ENCODE data around the gene IGFBP6. TPM values are rescaled to one million over a fixed set of nuclear protein-coding genes. Genes with fewer than 3 reads are reported as not detected.

The IGFBP6 gene
- total RNA-seq, 1 donor from 2014 or later, result 10.6 TPM

DNA sequence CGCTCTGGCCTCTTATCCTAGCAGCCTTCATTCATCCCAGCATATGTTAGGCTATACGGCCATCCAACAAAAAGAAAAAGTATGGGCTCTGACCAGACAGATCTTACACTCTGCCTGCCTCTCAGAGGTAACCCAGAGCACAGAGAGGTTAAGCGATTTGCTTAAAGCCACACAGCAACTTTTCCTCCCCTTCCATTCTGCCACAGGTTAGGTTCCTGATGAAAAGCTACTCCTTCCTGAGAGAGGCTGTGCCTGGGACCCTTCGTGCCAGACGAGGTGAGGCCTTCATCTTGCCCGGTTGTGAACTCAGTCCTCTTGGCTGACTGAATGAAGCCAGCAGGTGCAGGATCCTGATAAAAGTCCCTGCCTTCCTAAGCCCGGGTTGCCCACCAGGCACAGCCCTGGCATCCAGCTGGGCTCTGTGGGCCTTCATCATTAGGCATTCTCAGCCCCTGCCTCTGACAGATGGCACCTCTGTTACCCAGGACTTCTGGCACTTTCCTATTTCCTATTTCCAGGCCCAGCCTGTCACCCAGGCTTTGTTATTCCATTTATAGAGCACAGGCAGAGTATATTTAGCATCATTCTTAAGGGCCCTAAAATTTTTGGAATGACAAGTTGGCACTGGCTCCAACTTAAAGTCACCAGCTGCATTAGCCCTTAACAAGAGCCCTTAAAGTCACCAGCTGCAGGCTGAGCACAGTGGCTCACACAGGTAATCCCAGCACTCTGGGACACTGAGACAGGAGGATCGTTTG, 18.6 kb downstream of the IGFBP6 start:
- no peak for DNase-seq (ENCODE audit: low read depth, low spot score)

DNA sequence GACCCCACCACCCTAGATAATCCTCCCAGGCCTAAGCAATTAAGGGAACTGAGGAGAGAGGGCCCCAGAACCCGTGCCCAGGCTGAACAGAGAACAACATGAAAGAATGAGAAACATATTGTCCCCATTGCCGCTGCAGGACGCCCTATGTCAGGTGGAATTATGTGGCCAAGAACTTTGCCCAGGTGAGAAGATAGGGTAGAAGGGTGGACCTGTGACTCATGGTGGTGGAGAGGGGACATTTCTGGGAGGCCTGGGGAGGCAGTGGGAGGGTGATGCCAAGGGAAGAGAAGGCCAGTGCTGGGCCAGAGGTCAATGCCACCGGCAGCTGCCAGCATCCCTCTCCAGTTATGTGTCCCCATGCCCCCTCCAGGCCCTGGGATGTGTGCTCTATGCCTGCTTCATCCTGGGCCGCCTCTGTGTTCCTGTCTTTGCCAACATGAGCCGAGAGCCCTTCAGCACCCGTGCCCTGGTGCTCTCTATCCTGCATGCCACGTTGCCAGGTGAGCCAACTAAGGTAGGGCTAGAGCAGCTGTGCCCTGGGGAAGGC, 21.4 kb downstream of the IGFBP6 start:
- no peak for DNase-seq (ENCODE audit: low read depth, low spot score)

DNA sequence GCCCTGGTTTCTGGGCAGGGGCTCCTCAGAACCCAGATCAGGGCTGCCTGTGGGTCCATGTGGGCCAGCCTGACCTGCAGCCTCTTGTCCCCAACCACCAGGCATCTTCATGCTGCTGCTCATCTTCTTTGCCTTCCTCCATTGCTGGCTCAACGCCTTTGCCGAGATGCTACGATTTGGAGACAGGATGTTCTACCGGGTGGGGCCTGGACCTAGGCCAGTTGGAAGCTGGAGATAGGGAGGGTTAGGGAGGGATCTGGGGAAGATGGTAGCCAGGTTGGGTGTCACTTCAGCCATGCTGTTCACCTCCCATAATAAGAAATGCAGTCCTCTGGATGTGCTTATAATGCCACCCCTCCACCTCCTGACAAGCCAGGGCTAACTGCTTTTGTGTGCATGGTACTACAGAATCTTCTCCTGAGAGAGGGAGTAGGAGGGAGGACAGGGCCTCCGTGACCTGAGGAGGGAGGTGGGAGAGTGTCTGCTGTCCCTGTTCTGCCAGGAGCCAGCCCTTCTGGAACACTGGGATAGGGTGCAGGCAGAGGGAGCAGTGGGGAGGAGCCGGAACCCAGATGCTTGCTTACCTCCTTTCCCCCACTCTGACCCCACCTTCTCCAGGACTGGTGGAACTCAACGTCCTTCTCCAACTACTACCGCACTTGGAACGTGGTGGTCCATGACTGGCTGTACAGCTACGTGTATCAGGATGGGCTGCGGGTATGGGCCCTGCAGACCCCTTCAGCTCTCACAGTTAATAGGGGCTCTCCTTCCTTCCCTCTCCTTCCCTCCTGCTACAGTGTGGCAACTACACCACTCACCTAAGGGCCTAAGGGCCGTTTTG, 23.4 kb downstream of the IGFBP6 start:
- DNase-seq (ENCODE audit: low read depth, low spot score), result no peak

DNA sequence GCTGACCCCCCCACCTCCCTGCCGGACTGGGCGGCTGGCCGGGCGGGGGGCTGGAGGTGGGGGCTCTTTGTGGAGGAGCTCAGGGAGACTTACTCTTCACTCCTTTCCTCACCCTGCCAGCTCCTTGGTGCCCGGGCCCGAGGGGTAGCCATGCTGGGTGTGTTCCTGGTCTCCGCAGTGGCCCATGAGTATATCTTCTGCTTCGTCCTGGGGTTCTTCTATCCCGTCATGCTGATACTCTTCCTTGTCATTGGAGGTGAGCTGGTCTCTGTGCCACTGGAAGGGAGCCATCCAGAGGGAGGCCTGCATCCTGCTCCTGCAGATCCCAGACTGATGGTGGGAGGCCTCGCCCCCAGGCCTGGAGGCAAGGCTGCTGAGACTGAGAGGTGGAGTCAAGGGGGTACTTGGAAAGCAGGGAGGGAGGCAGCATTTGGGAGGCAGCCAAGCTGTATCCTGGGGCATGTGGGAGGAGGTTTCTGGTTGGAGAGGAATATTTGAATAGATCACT, 25.5 kb downstream of the IGFBP6 start:
- no peak for DNase-seq (ENCODE audit: low read depth, low spot score)

DNA sequence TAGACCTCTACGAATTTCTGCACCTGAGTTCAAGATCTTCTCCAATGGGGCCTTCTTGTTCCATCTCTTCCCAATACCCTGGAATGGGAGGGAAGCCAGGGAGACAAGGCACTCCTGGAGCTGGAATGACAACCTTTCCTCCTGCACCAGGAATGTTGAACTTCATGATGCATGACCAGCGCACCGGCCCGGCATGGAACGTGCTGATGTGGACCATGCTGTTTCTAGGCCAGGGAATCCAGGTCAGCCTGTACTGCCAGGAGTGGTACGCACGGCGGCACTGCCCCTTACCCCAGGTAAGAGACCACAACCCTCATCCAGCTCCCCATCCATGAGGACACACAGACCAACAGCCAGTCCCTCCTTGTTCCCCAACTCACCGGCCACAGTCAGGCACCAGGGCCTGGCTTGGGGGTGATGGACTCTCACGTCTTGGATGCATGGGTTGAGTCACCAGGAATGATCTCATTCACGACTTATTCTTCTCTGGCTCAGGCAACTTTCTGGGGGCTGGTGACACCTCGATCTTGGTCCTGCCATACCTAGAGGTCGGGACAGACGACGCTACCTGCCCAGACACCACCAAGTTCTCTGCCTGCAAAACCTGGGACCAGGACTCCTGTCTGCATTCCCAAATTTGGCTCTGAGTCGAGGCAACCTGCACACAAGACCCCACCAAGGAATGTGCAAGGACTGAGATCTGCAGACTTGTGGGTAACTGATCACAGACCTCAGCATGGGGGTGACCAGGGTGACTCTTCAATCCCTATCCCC, 26.3 kb downstream of the IGFBP6 start:
- DNase-seq (ENCODE audit: low read depth, low spot score), result no peak

DNA sequence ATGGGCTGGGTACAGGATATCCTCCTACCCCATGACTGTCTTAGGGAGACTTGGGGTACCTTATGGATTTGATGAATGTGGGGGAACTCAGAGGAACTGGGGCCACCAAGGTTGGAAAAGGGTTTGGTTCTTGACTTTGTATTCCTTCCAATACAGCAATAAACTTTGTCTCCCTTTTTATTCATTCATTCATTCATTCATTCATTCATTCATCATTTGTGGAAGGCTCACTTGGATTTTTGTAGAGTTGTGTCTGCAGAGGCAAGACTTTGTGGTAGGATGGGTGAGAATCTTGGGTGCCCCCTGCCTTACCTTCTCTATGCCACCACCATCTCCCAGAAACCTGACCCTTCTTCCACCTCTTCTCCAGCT, 26.9 kb downstream of the IGFBP6 start:
- DNase-seq (ENCODE audit: low read depth, low spot score), result no peak

DNA sequence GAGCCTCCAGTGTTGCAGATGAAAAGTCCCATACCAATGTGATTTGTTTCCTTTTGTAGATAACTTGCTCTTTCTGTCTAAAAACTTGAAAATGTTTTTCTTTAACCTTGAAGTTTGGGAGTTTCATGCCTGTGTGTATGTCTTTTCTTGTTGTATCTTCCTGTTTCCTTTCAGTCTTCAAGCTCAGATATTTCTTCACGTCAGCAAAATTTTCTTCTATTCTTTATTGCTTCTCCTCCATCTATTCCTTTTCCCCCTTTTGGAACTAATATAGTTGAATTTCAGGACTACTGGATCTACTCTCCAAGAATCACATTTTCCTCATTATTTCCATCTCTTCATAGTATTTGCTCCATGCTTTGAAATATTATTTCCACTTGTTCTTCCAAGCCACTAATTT, 29.7 kb downstream of the IGFBP6 start:
- no peak for DNase-seq (ENCODE audit: low read depth, low spot score)

DNA sequence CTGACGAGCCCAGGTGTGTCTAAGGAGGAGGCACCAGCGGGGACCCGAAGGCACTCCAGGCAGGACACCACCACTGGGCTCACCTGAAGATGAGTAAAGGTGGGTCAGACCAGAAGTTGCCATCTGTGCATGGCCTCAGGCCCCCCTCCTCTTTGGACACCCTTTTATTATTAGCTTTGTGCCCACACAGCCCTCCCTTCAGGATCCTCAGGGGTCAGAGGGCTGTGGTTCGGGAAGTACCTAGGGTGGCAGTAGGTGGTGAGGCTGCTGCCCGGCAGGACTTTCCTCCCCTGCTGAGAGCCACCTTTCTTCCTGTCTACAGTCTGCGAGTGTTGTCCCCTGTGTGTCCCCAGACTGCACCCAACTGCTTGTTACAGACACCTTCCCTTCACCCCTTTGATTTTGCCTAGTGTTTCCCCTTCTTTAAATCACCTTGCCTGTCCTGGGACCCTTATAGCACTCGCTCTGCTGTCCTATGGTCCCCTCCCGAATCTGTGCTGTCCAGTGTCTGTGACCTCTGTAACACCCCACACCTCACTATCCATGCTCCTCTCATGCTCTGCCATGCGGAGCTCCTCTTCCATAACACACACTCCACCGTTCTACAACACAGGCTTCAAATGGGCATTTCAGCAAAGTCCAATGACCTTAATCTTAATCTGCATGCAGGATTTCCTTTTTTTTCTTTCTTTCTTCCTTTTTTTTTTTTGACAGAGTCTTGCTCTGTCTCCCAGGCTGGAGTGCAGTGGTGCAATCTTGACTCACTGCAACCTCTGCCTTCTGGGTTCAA, 31.5 kb downstream of the IGFBP6 start:
- DNase-seq (ENCODE audit: low read depth, low spot score), result no peak

DNA sequence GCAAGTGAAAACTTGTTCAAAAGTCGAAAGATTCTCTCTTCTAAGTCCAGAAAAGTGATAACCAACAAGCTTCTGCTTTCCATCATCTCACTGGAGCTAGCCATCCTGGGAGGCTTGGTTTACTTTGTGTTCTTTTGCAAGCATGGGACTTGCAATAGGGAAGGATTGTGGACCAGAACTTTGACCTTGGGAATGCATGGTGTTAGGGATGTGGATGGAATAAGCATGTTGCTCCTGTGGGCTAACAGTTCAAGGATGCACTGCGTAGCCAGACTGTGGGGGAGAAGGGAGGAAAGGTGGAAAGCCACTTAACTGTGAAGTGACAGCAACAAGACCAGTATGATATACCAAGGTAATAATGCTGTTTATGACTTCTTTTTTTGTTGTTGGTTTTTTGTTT, 34.4 kb downstream of the IGFBP6 start:
- no peak for DNase-seq (ENCODE audit: low read depth, low spot score)

DNA sequence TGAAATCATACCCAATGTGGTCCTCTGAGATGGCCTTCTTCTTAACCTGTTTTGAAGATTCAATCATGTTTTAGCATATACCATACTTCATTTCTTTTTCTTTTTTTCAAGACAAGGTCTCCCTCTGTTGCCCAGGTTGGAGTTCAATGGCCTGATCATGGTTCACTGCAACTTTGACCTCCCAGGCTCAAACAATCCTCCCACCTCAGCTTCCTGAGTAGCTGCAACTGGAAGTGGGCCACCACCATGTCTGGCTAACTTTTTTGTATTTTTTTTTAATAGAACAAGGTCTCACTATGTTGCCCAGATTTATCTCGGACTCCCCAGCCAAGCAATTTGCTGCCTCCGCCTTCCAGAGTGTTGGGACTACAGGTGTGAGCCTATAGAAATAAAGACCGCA, 36.3 kb downstream of the IGFBP6 start:
- no peak for DNase-seq (ENCODE audit: low read depth, low spot score)

DNA sequence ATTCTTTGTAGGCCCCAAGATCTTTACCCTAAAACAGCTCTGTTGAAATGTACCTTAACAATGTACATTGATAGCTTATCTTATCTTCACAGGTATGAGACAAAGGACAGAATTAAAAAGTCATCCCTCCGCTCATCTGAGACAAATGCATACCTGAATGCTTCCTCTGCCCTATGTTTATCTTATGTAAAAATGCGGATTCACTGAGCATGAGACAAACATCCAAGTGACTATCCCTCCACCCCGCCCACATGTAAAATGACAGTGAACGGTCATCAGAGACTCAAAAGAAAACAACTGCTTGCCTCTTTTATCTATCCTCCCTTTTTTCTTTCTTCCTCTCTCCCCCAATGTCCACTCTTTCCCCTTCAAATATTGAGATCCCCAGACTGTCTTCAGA, 45.9 kb downstream of the IGFBP6 start:
- no peak for DNase-seq (ENCODE audit: low read depth, low spot score)

DNA sequence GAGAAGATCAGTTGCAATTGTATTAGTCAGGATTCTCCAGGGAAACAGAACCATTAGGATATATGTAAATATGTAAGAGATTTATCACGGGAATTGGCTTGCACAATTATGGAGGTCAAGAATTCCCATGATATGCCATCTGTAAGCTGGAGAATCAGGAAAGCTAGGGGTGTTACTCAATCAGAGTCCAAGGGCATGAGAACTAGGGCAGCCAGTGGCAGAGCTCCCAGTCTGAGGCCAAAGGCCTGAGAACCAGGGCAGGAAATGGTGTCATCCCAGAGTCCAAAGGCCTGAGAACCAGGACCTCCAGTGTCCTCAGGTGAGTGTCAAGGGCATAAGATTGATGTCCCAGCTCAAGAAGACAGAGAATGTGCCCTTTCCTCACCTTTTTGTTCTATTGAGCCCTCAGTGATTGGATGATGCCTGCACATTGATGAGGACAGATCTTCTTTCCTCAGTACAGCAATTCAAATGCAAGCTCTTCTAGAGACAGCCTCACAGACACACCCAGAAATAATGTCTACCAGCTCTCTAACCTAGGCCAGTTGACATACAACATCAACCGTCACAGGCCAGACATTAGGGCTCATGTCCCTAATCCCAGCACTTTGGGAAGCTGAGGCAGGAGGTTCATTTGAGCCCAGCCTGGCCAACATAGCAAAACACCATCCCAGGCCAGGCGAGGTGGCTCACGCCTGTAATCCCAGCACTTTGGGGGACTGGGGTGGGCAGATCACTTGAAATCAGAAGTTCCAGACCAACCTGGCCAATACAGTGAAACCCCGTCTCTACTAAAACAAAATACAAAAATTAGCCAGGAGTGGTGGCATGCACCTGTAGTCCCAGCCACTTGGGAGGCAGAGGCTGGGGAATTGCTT, 48.2 kb downstream of the IGFBP6 start:
- no peak for DNase-seq (ENCODE audit: low read depth, low spot score)

DNA sequence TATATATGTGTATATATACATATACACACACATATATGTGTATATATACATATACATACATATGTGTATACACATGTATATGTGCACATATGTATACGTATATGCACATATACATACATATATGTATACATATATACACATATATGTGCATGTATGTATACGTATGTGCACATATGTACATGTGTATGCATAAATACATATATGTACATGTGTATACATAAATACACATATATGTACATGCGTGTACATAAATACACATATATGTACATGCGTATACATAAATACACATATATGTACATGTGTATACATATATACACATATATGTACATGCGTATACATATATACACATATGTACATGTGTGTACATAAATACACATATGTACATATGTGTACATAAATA, 49.7 kb downstream of the IGFBP6 start:
- DNase-seq (ENCODE audit: low read depth, low spot score), result no peak

DNA sequence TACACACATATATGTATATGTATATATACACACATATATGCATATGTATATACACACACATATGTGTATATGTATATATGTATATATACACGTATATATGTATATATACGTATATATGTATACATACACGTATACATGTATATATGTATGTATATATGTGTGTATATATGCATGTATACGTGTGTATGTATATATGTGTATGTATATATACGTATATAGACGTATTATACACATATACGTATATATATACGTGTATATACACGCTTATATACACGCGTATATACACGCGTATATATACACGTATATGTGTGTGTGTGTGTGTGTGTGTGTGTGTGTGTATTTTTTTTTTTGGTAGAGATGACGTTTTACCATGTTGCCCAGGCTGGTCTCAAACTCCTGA, 50.2 kb downstream of the IGFBP6 start:
- no peak for DNase-seq (ENCODE audit: low read depth, low spot score)

DNA sequence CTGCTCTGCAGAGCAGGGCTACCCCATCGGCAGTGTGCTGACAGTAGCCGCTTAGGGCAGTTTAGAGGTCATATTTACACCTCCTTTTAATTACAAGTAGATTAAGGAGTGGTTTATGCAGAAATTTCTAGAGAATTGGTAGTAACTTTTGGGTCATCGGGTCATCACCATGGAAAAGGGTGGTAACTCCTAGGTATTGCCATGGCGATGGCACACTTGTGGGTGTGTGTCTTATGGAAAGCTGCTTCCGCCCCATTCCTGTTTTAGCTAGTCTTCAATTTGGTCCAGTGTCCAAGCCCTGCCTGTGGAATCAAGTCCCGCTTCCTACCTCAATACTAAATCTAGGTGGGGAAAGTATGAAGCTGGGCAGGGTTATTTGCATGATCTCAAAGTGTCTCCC, 53.6 kb downstream of the IGFBP6 start:
- no peak for DNase-seq (ENCODE audit: low read depth, low spot score)

Other genes starting within 250 kb of the IGFBP6 start
- not detected in 2 replicates for gene KRT78, start 248.7 kb upstream of the IGFBP6 start, total RNA-seq
- 8.8 and 16.0 TPM in 2 replicates for gene KRT8, start 192.6 kb upstream of the IGFBP6 start, total RNA-seq
- gene KRT18, start 148.5 kb upstream of the IGFBP6 start, total RNA-seq, result 237 and 375 TPM in 2 replicates
- 1,078 and 1,340 TPM in 2 replicates for gene EIF4B, start 91.2 kb upstream of the IGFBP6 start, total RNA-seq
- 14.9 and 27.0 TPM in 2 replicates for gene TNS2, start 47.6 kb upstream of the IGFBP6 start, total RNA-seq
- 20.0 and 21.8 TPM in 2 replicates for gene SPRYD3, start 18.3 kb upstream of the IGFBP6 start, total RNA-seq
- not detected in 2 replicates for gene SOAT2, start 5.8 kb downstream of the IGFBP6 start, total RNA-seq
- gene ZNF740, start 83.1 kb downstream of the IGFBP6 start, total RNA-seq, result 14.1 and 16.9 TPM in 2 replicates
- gene CSAD, start 83.3 kb downstream of the IGFBP6 start, total RNA-seq, result 4.1 and 4.2 TPM in 2 replicates
- gene ITGB7, start 109.6 kb downstream of the IGFBP6 start, total RNA-seq, result 0.42 TPM in 1 of 2 replicates, not detected in the other
- gene RARG, start 134.5 kb downstream of the IGFBP6 start, total RNA-seq, result 4.2 and 7.4 TPM in 2 replicates
- gene ESPL1, start 170.6 kb downstream of the IGFBP6 start, total RNA-seq, result 6.7 and 14.6 TPM in 2 replicates
- gene PFDN5, start 197.9 kb downstream of the IGFBP6 start, total RNA-seq, result 382 and 446 TPM in 2 replicates
- gene MYG1, start 202.0 kb downstream of the IGFBP6 start, total RNA-seq, result 50.5 and 54.3 TPM in 2 replicates
- gene AAAS, start 223.9 kb downstream of the IGFBP6 start, total RNA-seq, result 36.7 and 44.2 TPM in 2 replicates
- gene SP7, start 238.7 kb downstream of the IGFBP6 start, total RNA-seq, result not detected in 2 replicates